Parathyroid adenoma (tissue), 2 donors: ENCODE data around the gene ABCF1.

Source experiments
- H2AFZ ChIP-seq: fragments of 300-600 bp; sonication (generic); one replicate; pipeline ENCODE4 v1.7.0; 2017; ENCODE audit warnings: antibody characterized with exemption, mild to moderate bottlenecking
- H3K27ac ChIP-seq: fragments of 300-600 bp; sonication (generic); one replicate; pipeline ENCODE4 v1.7.0; 2017
- H3K27me3 ChIP-seq: fragments of 300-600 bp; sonication (generic); one replicate; pipeline ENCODE4 v1.7.0; 2017; ENCODE audit warnings: low read length; ENCODE audit not compliant: control insufficient read depth, insufficient read depth
- H3K36me3 ChIP-seq: fragments of 300-600 bp; sonication (generic); one replicate; pipeline ENCODE4 v1.7.0; 2017; ENCODE audit warnings: low read length; ENCODE audit not compliant: control insufficient read depth, insufficient read depth
- H3K4me1 ChIP-seq: fragments of 300-600 bp; sonication (generic); one replicate; pipeline ENCODE4 v1.7.0; 2017; ENCODE audit warnings: control low read depth
- H3K4me2 ChIP-seq: fragments of 300-600 bp; sonication (generic); one replicate; pipeline ENCODE4 v1.7.0; 2017; ENCODE audit warnings: low read length
- H3K4me3 ChIP-seq: fragments of 300-600 bp; sonication (generic); one replicate; pipeline ENCODE4 v1.7.0; 2017; ENCODE audit warnings: low read depth, low read length
- H3K79me2 ChIP-seq: fragments of 300-600 bp; sonication (generic); one replicate; pipeline ENCODE4 v1.7.0; 2017; ENCODE audit warnings: control low read depth
- H3K9ac ChIP-seq: fragments of 300-600 bp; sonication (generic); one replicate; pipeline ENCODE4 v1.7.0; 2017; ENCODE audit warnings: mild to moderate bottlenecking
- H3K9me3 ChIP-seq: fragments of 300-600 bp; sonication (generic); one replicate; pipeline ENCODE4 v1.7.0; 2017; ENCODE audit warnings: low read length; ENCODE audit not compliant: control insufficient read depth
- CTCF ChIP-seq: fragments of 300-600 bp; sonication (generic); IDR thresholded peaks from one replicate; pipeline ENCODE4 v1.7.0; 2017; ENCODE audit warnings: antibody characterized with exemption, mild to moderate bottlenecking
- donor health status: primary hyperparathyroidism.

The ABCF1 gene

DNA sequence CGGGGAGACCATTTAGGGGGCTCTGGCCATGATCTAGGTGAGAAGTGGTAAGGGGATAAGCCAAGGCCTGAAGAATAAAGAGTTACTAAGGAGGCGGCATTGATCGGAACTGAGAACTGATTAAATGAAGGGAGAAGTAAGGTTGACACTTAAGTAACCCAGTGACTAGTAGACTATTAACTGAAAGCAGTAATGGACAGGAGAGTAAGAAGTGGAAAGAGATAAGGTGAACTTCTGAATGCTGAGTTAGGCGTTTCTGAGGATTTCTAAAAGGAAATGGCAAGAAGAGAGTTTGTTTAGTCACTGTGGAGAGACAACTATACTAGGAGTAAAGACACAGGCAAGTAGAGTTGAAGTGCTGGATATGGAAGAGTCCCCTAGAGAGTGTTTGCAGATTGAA lies 1.9 kb downstream of the ABCF1 start:
- no peak overlapping the region for H3K4me2 ChIP-seq
- no peaks in the 10 kb centered on the region for H3K27me3 ChIP-seq
- peaks cover 9% of the 10 kb centered on the region for H3K4me1 ChIP-seq
- H3K79me2 ChIP-seq, result peaks cover 35% of the 10 kb centered on the region
- no peak overlapping the region for H3K9ac ChIP-seq
- H3K27ac ChIP-seq, result no peak overlapping the region
- H3K36me3 ChIP-seq, result no peaks in the 10 kb centered on the region
- TF ChIP-seq CTCF, result no peak
- no peak overlapping the region for H3K4me3 ChIP-seq
- H2AFZ ChIP-seq, result no peak overlapping the region
- H3K9me3 ChIP-seq, result no peaks in the 10 kb centered on the region

DNA sequence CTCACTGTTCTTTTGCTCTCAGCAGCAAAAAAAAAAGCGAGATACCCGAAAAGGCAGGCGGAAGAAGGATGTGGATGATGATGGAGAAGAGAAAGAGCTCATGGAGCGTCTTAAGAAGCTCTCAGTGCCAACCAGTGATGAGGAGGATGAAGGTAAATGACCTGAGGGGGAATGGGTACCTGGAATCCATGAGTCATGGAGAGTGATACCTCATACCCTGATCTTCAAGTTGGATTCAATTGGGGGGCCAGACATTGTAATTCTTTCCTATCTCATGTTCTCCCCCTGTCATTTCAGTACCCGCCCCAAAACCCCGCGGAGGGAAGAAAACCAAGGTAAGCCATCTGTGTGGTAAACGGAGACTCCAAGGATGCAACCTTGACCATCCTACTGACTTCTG lies 6.8 kb downstream of the ABCF1 start:
- H3K27me3 ChIP-seq, result no peaks in the 10 kb centered on the region
- H3K27ac ChIP-seq, result no peak overlapping the region
- H3K79me2 ChIP-seq, result peaks cover 13% of the 10 kb centered on the region
- H3K4me3 ChIP-seq, result no peak overlapping the region
- H3K4me2 ChIP-seq, result no peak overlapping the region
- H3K9ac ChIP-seq, result no peak overlapping the region
- H2AFZ ChIP-seq, result no peak overlapping the region
- no peak for TF ChIP-seq CTCF
- H3K36me3 ChIP-seq, result no peaks in the 10 kb centered on the region
- no peaks in the 10 kb centered on the region for H3K9me3 ChIP-seq
- no peaks in the 10 kb centered on the region for H3K4me1 ChIP-seq

DNA sequence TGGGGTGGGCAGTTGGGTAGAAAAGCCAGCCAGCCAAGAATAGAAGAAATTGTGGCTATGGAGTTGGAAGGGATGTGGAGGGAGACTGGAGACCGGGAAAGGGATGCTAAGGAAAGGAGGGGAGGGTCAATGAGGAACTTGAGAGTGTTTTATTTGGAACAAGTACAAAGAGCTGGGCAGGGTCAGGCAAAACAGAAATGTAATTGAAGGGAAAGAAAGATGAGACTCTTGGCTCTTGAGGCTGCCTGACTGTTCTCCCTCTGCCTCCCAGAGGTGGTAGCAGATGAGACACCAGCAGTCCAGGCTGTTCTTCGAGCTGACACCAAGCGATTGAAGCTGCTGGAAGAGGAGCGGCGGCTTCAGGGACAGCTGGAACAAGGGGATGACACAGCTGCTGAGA lies 12.7 kb downstream of the ABCF1 start:
- Histone ChIP-seq H3K4me1 (no peaks in the 10 kb centered on the region), H3K27me3 (no peaks in the 10 kb centered on the region), H3K4me3 (no peak overlapping the region), H3K4me2 (no peak overlapping the region), H3K27ac (no peak overlapping the region), H3K36me3 (no peaks in the 10 kb centered on the region), H3K9me3 (no peaks in the 10 kb centered on the region), H3K79me2 (no peaks in the 10 kb centered on the region), H2AFZ (no peak overlapping the region), H3K9ac (no peak overlapping the region)
- no peak for TF ChIP-seq CTCF

DNA sequence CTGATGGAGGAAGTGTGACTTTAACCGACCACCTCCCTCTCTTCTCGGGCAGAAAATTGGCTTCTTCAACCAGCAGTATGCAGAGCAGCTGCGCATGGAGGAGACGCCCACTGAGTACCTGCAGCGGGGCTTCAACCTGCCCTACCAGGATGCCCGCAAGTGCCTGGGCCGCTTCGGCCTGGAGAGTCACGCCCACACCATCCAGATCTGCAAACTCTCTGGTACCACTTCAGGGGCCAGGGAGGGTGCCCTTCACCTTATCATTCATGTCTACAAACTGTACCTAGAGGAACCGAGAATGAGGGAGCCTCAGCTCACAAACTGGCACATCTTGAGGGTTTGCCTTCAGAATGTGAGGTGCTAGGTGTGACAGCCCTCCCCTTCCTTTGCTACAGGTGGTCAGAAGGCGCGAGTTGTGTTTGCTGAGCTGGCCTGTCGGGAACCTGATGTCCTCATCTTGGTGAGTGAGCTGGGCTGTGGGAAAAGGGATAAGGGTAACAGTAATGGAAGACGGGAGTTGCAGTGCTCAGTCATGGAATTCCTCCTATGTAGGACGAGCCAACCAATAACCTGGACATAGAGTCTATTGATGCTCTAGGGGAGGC lies 18.6 kb downstream of the ABCF1 start:
- no peaks in the 10 kb centered on the region for H3K79me2 ChIP-seq
- no peaks in the 10 kb centered on the region for H3K36me3 ChIP-seq
- no peak overlapping the region for H3K4me3 ChIP-seq
- no peaks in the 10 kb centered on the region for H3K27me3 ChIP-seq
- H3K27ac ChIP-seq, result no peak overlapping the region
- TF ChIP-seq CTCF, result no peak
- H3K4me2 ChIP-seq, result no peak overlapping the region
- H3K4me1 ChIP-seq, result no peaks in the 10 kb centered on the region
- H2AFZ ChIP-seq, result no peak overlapping the region
- no peak overlapping the region for H3K9ac ChIP-seq
- H3K9me3 ChIP-seq, result no peaks in the 10 kb centered on the region

DNA sequence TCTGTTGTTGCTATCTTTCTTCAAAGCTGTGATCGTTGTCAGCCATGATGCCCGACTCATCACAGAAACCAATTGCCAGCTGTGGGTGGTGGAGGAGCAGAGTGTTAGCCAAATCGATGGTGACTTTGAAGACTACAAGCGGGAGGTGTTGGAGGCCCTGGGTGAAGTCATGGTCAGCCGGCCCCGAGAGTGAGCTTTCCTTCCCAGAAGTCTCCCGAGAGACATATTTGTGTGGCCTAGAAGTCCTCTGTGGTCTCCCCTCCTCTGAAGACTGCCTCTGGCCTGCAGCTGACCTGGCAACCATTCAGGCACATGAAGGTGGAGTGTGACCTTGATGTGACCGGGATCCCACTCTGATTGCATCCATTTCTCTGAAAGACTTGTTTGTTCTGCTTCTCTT lies 19.3 kb downstream of the ABCF1 start:
- H3K4me2 ChIP-seq, result no peak overlapping the region
- H3K27me3 ChIP-seq, result no peaks in the 10 kb centered on the region
- H3K36me3 ChIP-seq, result no peaks in the 10 kb centered on the region
- TF ChIP-seq CTCF, result no peak
- no peak overlapping the region for H3K4me3 ChIP-seq
- H3K9me3 ChIP-seq, result no peaks in the 10 kb centered on the region
- no peaks in the 10 kb centered on the region for H3K4me1 ChIP-seq
- H3K79me2 ChIP-seq, result no peaks in the 10 kb centered on the region
- no peak overlapping the region for H3K9ac ChIP-seq
- no peak overlapping the region for H2AFZ ChIP-seq
- no peak overlapping the region for H3K27ac ChIP-seq
